ENCODE data around the gene KCNG4. TPM values are rescaled to one million over a fixed set of nuclear protein-coding genes. Genes with fewer than 3 reads are reported as not detected.
"Not testable (repeated sequence)": the region's sequence is repeated elsewhere in the genome, so short reads cannot be mapped to it uniquely, and the experiment has no call there.

The KCNG4 gene
- total and polyA plus RNA-seq, 2 of the 8 experiments (the other 6 are each of a cell fraction or from before 2014, with no cell fraction given) = not detected

DNA sequence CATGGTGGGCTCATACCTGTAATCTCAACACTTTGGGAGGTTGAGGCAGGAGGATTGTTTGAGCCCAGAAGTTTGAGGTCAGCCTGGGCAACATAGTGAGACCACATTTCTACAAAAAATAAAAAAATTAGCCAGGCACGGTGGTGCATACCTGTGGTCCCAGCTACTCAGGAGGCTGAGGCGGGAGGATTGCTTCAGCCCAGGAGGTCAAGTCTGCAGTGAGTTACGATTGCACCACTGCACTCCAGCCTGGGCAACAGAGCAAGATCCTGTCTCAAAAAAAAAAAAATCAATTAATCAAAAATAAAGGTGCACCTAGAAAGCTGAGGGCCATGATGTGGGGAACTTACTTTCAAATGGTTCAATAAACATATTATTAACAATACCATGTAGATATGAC is 23.7 kb downstream of the KCNG4 start:
- H3K79me2 ChIP-seq (ENCODE audit: control insufficient read depth in 1 of 2, insufficient read depth in 2 of 2, low read length in 2 of 2); H3K4me1 ChIP-seq (replicated peaks in 1 of 4; ENCODE audit: control insufficient read depth in 3 of 4, insufficient read depth in 4 of 4, low read length in 3 of 4); H3K4me3 ChIP-seq (ENCODE audit: extremely low read depth in 1 of 4, insufficient read depth in 2 of 4, low read depth in 3 of 4, low read length in 4 of 4); H4K5ac ChIP-seq (ENCODE audit: insufficient read length, low read depth, low read length); H3K14ac ChIP-seq (ENCODE audit: insufficient read length); DNase-seq (ENCODE audit: low read depth in 1 of 2, low spot score in 2 of 2); H2BK15ac ChIP-seq (ENCODE audit: low read length); H3K4me2 ChIP-seq (ENCODE audit: insufficient read depth in 1 of 2, low read depth in 2 of 2, low read length in 2 of 2); H2AFZ ChIP-seq (ENCODE audit: low read length); POLR2A ChIA-PET (ENCODE audit: partially characterized antibody); H2BK12ac ChIP-seq (ENCODE audit: low read depth, low read length); H2BK5ac ChIP-seq (ENCODE audit: low read depth, low read length); H4K20me1 ChIP-seq (replicated peaks in 1 of 2; ENCODE audit: control insufficient read depth in 1 of 2, insufficient read depth in 2 of 2, low read length in 2 of 2); H2AK5ac ChIP-seq (ENCODE audit: low read depth, low read length); H3K18ac ChIP-seq (ENCODE audit: extremely low read depth, low read length); H3K9me3 ChIP-seq (ENCODE audit: insufficient read depth in 2 of 2, low read depth in 1 of 2, low read length in 1 of 2); H3K23ac ChIP-seq (ENCODE audit: insufficient read length); H2BK20ac ChIP-seq (ENCODE audit: low read length); H3K27me3 ChIP-seq (replicated peaks in 1 of 4; ENCODE audit: control insufficient read depth in 3 of 4, extremely low read depth in 1 of 4, insufficient read depth in 3 of 4, low read length in 3 of 4); H3K23me2 ChIP-seq (ENCODE audit: low read depth, low read length); H4K8ac ChIP-seq (ENCODE audit: extremely low read depth, insufficient read depth, low read length); H3K27ac ChIP-seq (ENCODE audit: low read depth, low read length); H3K56ac ChIP-seq (replicated peaks; ENCODE audit: insufficient read length, low read depth, low read length); H3K9ac ChIP-seq (replicated peaks in 1 of 4; ENCODE audit: extremely low read depth in 1 of 4, low read depth in 3 of 4, low read length in 3 of 4); H2BK120ac ChIP-seq (replicated peaks; ENCODE audit: low read depth, low read length); H3K79me1 ChIP-seq (ENCODE audit: low read depth, low read length); H3K4ac ChIP-seq (replicated peaks; ENCODE audit: insufficient read length, low read depth, low read length); H4K91ac ChIP-seq (replicated peaks; ENCODE audit: insufficient read length, low read length); H3K36me3 ChIP-seq (ENCODE audit: control insufficient read depth in 2 of 4, insufficient read depth in 4 of 4, low read length in 3 of 4); FAIRE-seq: not testable (repeated sequence)
- CTCF ChIA-PET (ENCODE audit: partially characterized antibody) = interaction anchor here (0.6 to 1.3 kb wide), 2 partner anchors 10 to 24 kb away, joined by 3 to 4 read pairs; no protein-coding TSS in a partner anchor
- WGBS, 2 experiments (ENCODE audit: extremely low coverage in 1 of 2, insufficient coverage in 1 of 2, insufficient read length in 1 of 2, insufficient replicate concordance in 2 of 2, low coverage in 1 of 2, low lambda C conversion rate in 2 of 2, missing lambda C conversion rate in 1 of 2) = 88% methylated on average over 3 of the region's 3 CpGs; no CpG with 5 or more reads in 1 of the 2 experiments

All from H1 (cell line).